OCI-LY7 (cell line): ENCODE measurements around the gene ZNF45. TPM values are rescaled to one million over a fixed set of nuclear protein-coding genes. Genes with fewer than 3 reads are reported as not detected.

Experiments used
- BruUV-seq: library from RNA; stranded (reverse); fragments of 400-500 nt; replicated peaks from 2 replicates; lab custom pipeline; 2021; lab: Mats Ljungman, UMichigan
- CTCF ChIA-PET: fragments of 300-600 bp; sonication (Branson Sonifier 250); formaldehyde crosslinking; loops from one replicate; lab custom pipeline; 2022; ENCODE audit warnings: antibody characterized with exemption; ENCODE audit not compliant: unreplicated experiment; lab: Charles Lee
- POLR2A ChIA-PET: fragments of 300-600 bp; sonication (Branson Sonifier 250); formaldehyde crosslinking; loops from one replicate; lab custom pipeline; 2022; ENCODE audit warnings: antibody characterized with exemption; lab: Charles Lee
- DNase-seq: peaks from one replicate; pipeline ENCODE4 v3.0.0-alpha.2; 2015; ENCODE audit warnings: low spot score
- H2AFZ ChIP-seq: fragments of 200-600 bp; sonication (generic), shearing (Covaris generic); 2 replicates; pipeline ENCODE4 v1.6.1; 2014; ENCODE audit warnings: mild to moderate bottlenecking, antibody characterized with exemption, low read length, moderate library complexity
- H3K27ac ChIP-seq: fragments of 200-600 bp; sonication (generic); 2 replicates; pipeline ENCODE4 v1.5.1; 2014; ENCODE audit warnings: mixed run types, low read depth, mild to moderate bottlenecking, moderate library complexity, low read length, inconsistent platforms; ENCODE audit not compliant: poor library complexity, severe bottlenecking
- H3K36me3 ChIP-seq: fragments of 200-600 bp; sonication (generic); 2 replicates; pipeline ENCODE4 v1.6.1; 2014; ENCODE audit warnings: mild to moderate bottlenecking, antibody characterized with exemption, low read length, moderate library complexity, mixed read lengths; ENCODE audit not compliant: insufficient read depth
- H3K4me1 ChIP-seq: fragments of 200-600 bp; sonication (generic); 2 replicates; pipeline ENCODE4 v1.5.1; 2014; ENCODE audit warnings: mild to moderate bottlenecking, low read length; ENCODE audit not compliant: insufficient read depth, poor library complexity, severe bottlenecking
- H3K4me2 ChIP-seq: fragments of 200-600 bp; sonication (generic); 2 replicates; pipeline ENCODE4 v1.6.1; 2014; ENCODE audit warnings: mild to moderate bottlenecking, low read length
- H3K4me3 ChIP-seq: fragments of 200-600 bp; sonication (generic); 2 replicates; pipeline ENCODE4 v1.5.1; 2014; ENCODE audit warnings: mild to moderate bottlenecking, low read depth, low read length; ENCODE audit not compliant: poor library complexity, severe bottlenecking
- H3K79me2 ChIP-seq: fragments of 200-600 bp; sonication (generic); 2 replicates; pipeline ENCODE4 v1.6.1; 2016; ENCODE audit warnings: low read depth, mild to moderate bottlenecking, low read length, moderate library complexity, mixed read lengths; ENCODE audit not compliant: insufficient read depth
- H3K9me2 ChIP-seq: fragments of 200-600 bp; sonication (generic); 2 replicates; pipeline ENCODE4 v1.6.1; 2016; ENCODE audit warnings: mild to moderate bottlenecking, low read length, mixed read lengths; ENCODE audit not compliant: insufficient read depth
- H3K9me3 ChIP-seq: fragments of 200-600 bp; sonication (generic); 2 replicates; pipeline ENCODE4 v1.6.1; 2014; ENCODE audit warnings: mild to moderate bottlenecking, mixed run types, low read length, mixed read lengths
- H4K20me1 ChIP-seq: fragments of 200-600 bp; sonication (generic); 2 replicates; pipeline ENCODE4 v1.6.1; 2014; ENCODE audit warnings: mild to moderate bottlenecking, antibody characterized with exemption, low read length, moderate library complexity, mixed read lengths; ENCODE audit not compliant: insufficient read depth
- CTCF ChIP-seq: fragments of 200-600 bp; sonication (generic); conservative IDR thresholded peaks from 2 replicates; pipeline ENCODE4 v1.5.1; 2014; ENCODE audit warnings: mild to moderate bottlenecking, antibody characterized with exemption, low read length, moderate library complexity, mixed read lengths
- EZH2phosphoT487 ChIP-seq: fragments of 200-600 bp; sonication (generic); IDR thresholded peaks from 2 replicates; pipeline ENCODE4 v1.6.1; 2018; ENCODE audit warnings: low read depth, borderline replicate concordance, mild to moderate bottlenecking, mixed run types, antibody characterized with exemption, low read length, moderate library complexity, mixed read lengths
- intact Hi-C: fragments of 100-400 bp; cut with micrococcal nuclease; formaldehyde crosslinking; loops from one replicate; pipeline ENCODE4 v1.10.0; 2022; ENCODE audit not compliant: unreplicated experiment
- total RNA-seq, 2 experiments: library from RNA; depleted of rRNA in 1 of 2; stranded (reverse); fragments of >200 nt in 1 of 2; shearing (Covaris generic) in 1 of 2; gene quantifications; 2 replicates each; pipeline ENCODE4 v1.2.3, GENCODE V29; 2014 to 2022

ZNF45 gene
- total RNA-seq, 2 experiments from 2014 or later: 9.7 to 15.3 TPM

DNA sequence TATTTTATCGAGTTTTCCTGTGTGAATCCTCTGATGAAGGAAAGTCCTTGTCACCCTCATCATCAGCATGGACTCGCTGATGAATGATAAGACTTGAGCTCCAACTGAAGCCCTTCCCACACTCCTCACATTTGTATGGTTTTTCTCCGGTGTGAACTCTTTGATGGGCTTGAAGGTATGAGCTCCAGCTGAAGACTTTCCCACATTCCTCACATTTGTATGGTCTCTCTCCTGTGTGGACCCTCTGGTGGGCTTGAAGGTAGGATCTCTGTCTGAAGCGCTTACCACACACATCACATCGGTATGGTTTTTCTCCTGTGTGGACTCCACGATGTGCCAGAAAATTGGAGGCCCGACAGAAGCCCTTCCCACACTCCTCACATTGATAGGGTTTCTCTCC, 21.7 kb downstream of the ZNF45 start:
- no peaks in the 10 kb centered on the region for H3K9me3 ChIP-seq
- H3K4me3 ChIP-seq: no peak overlapping the region
- no peaks in the 10 kb centered on the region for H4K20me1 ChIP-seq
- no peak for DNase-seq
- peaks cover 4% of the 10 kb centered on the region for H3K4me1 ChIP-seq
- no peaks in the 10 kb centered on the region for H3K9me2 ChIP-seq
- no peaks in the 10 kb centered on the region for H3K79me2 ChIP-seq
- TF ChIP-seq CTCF (no peak), EZH2phosphoT487 (no peak)
- ChIA-PET CTCF (no interaction called here), POLR2A (interaction anchor here (0.5 to 0.6 kb wide), 2 partner anchors 9 to 44 kb away, joined by 3 to 6 read pairs; no protein-coding TSS in a partner anchor)
- no peak overlapping the region for H2AFZ ChIP-seq
- intact Hi-C loops: no loop called here
- no peak overlapping the region for H3K27ac ChIP-seq
- no TSS peak for BruUV-seq
- H3K36me3 ChIP-seq: peaks cover 56% of the 10 kb centered on the region
- H3K4me2 ChIP-seq: no peak overlapping the region

GRCh38 chr19:43910884-43911283, 24.2 kb downstream of the ZNF45 start:
- Histone ChIP-seq H3K27ac (no peak overlapping the region), H3K9me3 (no peaks in the 10 kb centered on the region), H3K79me2 (no peaks in the 10 kb centered on the region), H4K20me1 (no peaks in the 10 kb centered on the region), H3K4me3 (no peak overlapping the region), H3K4me1 (no peaks in the 10 kb centered on the region), H3K4me2 (no peak overlapping the region), H3K9me2 (no peaks in the 10 kb centered on the region), H3K36me3 (peaks cover 31% of the 10 kb centered on the region), H2AFZ (no peak overlapping the region)
- ChIA-PET POLR2A (interaction anchor here (0.6 kb wide), 1 partner anchor 378 kb away, joined by 4 read pairs; no protein-coding TSS in a partner anchor), CTCF (no interaction called here)
- TF ChIP-seq CTCF (no peak), EZH2phosphoT487 (no peak)
- no peak for DNase-seq
- BruUV-seq: no TSS peak
- intact Hi-C loops: no loop called here

DNA sequence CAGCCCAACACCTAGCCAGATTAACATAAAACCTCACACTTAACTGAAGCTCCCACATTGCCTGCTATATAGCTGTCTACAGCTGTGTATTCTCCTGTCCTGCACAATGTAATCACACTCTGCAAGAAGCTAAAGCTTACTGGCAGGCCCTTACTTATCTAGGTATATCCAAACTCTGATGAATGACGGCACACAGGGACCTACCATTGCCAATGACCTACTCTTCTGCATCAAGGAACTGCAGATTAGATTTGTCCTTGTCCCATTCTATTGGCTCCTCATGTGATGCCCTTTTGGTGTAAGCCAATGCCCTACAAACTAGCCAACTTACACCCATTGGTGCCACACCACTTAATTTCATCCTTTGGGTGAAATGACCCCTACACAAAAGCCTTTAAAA, 26.4 kb downstream of the ZNF45 start:
- Histone ChIP-seq H2AFZ (no peak overlapping the region), H3K27ac (no peak overlapping the region), H3K4me3 (no peak overlapping the region), H3K36me3 (peaks cover 9% of the 10 kb centered on the region), H3K4me2 (no peak overlapping the region), H4K20me1 (no peaks in the 10 kb centered on the region), H3K9me3 (no peaks in the 10 kb centered on the region), H3K9me2 (no peaks in the 10 kb centered on the region), H3K4me1 (no peaks in the 10 kb centered on the region), H3K79me2 (no peaks in the 10 kb centered on the region)
- BruUV-seq: no TSS peak
- no peak for DNase-seq
- ChIA-PET CTCF (no interaction called here), POLR2A (no interaction called here)
- intact Hi-C loops: no loop called here
- TF ChIP-seq CTCF (no peak), EZH2phosphoT487 (no peak)
